ENCODE data around the gene DIS3L2.

DIS3L2 gene

DNA sequence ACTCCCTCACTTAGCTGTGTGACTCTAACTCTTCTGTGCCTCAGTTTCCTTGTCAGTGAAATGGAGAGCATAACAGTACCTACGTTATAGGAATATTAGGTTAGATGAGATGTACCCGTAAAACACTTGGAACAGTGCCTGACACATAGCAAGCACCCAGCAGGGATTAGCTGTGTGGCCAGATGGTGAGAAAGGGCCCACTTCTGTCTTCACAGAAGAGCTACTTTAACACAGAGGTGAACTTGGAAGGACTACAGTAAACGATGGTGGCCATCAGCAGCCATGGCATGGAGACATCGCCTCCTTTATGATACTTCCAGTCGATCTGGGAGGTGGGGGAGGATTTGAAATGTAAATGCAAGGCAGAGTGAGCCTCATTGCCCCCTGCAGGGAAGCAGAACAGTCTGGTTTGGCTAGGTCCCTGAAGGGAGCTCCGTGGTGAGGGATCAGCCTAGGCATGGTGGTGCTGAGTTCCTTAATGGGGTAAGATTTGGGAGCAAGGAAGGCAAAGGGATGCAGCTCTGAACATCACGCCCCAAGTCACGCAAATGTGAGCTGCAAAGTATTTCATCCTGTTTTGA, 315.3 kb downstream of the DIS3L2 start:
- Histone ChIP-seq H3K27me3 (no peaks in the 10 kb centered on the region), H3K9me3 (peaks cover 15% of the 10 kb centered on the region), H3K4me1 (peaks cover 13% of the 10 kb centered on the region), H3K27ac (no peak overlapping the region), H3K9ac (0 out of 2 replicates have a peak overlapping the region, but pooled peaks have one; percentile 21), H3K36me3 (peaks cover 76% of the 10 kb centered on the region), H3K4me2 (no peak overlapping the region), H3K4me3 (no peak overlapping the region), H4K20me1 (no peaks in the 10 kb centered on the region)
- TF ChIP-seq Cebpa-rat (IDR thresholded peaks at IDR 0.05): no peak

DNA sequence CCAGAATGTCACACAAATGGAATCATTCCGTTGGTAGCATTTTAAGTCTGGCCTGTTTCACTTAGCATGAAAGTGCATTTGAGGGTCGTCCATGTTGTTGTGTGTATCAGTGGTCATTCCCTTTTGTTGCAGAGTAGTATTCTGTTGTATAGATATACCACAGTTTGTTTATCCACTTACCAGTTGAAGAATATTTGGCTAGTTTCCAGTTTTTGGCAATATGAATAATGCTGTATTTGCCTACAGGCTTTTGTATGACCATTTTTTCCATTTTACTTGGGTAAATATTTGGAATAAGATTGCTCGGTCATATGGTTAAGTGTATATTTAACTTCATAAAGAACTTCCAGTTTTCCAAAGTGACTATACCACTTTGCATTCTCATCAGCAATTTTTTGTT, 317.0 kb downstream of the DIS3L2 start:
- Histone ChIP-seq H3K27me3 (no peaks in the 10 kb centered on the region), H3K4me1 (peaks cover 14% of the 10 kb centered on the region), H4K20me1 (no peaks in the 10 kb centered on the region), H3K9me3 (peaks cover 15% of the 10 kb centered on the region), H3K4me3 (no peak overlapping the region), H3K36me3 (peaks cover 69% of the 10 kb centered on the region), H3K27ac (no peak overlapping the region), H3K4me2 (no peak overlapping the region), H3K9ac (no peak overlapping the region)
- TF ChIP-seq Cebpa-rat (IDR thresholded peaks at IDR 0.05): no peak

- Histone ChIP-seq H3K27ac (no peak overlapping the region), H3K9me3 (peaks cover 15% of the 10 kb centered on the region), H3K9ac (no peak overlapping the region), H3K4me3 (no peak overlapping the region), H3K4me2 (no peak overlapping the region), H3K27me3 (no peaks in the 10 kb centered on the region), H3K36me3 (peaks cover 58% of the 10 kb centered on the region), H4K20me1 (no peaks in the 10 kb centered on the region; the same call in 1 of the 2 replicates), H3K4me1 (peaks cover 32% of the 10 kb centered on the region)
- TF ChIP-seq Cebpa-rat (IDR thresholded peaks at IDR 0.05): no peak
These were observed 318.8 kb downstream of the DIS3L2 start for GRCh38 chr2:232280341-232280740.

DNA sequence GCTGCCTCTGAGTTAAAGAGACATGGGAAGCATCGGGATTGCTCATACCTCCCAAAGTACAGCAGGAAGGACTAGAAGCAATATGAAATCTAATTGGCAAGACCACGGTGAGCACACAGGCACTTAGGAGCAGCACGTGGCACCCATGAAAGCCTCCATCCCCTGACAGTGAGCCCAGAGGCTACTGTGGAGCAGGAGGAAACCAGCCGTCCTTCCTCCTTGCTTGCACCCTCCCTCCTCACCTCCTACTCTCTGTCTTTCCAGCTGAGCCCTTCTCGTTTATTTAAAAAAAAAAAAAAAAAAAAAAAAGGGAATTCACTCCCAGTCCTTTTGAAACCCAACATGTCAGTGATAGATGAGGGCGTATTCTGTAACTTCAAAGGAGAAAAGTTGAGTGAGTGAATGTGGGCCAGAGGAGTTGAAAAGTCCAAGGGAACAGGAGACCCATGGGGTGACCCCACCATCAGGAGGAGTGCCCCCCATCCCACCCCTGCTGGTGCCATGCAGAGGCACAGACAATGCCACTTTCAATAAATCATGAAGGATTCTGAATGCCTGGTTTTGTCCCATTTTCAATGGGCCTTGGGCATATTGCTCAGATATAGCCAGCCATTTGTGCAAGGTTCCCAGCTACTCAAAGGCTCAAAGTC, 320.5 kb downstream of the DIS3L2 start:
- H4K20me1 ChIP-seq: no peaks in the 10 kb centered on the region; the same call in 1 of the 2 replicates
- no peak overlapping the region for H3K27ac ChIP-seq
- no peaks in the 10 kb centered on the region for H3K27me3 ChIP-seq
- no peak overlapping the region for H3K4me2 ChIP-seq
- H3K36me3 ChIP-seq: peaks cover 47% of the 10 kb centered on the region
- H3K9ac ChIP-seq: no peak overlapping the region
- H3K4me3 ChIP-seq: no peak overlapping the region
- no peak for TF ChIP-seq Cebpa-rat (IDR thresholded peaks at IDR 0.05)
- peaks cover 32% of the 10 kb centered on the region for H3K4me1 ChIP-seq
- peaks cover 15% of the 10 kb centered on the region for H3K9me3 ChIP-seq

GRCh38 chr2:232282508-232283055, 321.1 kb downstream of the DIS3L2 start:
- Histone ChIP-seq H3K9me3 (peaks cover 15% of the 10 kb centered on the region), H3K27me3 (no peaks in the 10 kb centered on the region), H3K27ac (no peak overlapping the region), H3K36me3 (peaks cover 44% of the 10 kb centered on the region), H3K4me3 (no peak overlapping the region), H3K9ac (no peak overlapping the region), H3K4me2 (no peak overlapping the region), H3K4me1 (peaks cover 29% of the 10 kb centered on the region), H4K20me1 (no peaks in the 10 kb centered on the region; the same call in 1 of the 2 replicates)
- no peak for TF ChIP-seq Cebpa-rat (IDR thresholded peaks at IDR 0.05)

GRCh38 chr2:232286001-232286868, 324.7 kb downstream of the DIS3L2 start:
- Histone ChIP-seq H3K36me3 (peaks cover 27% of the 10 kb centered on the region), H4K20me1 (no peaks in the 10 kb centered on the region; the same call in 1 of the 2 replicates), H3K27me3 (no peaks in the 10 kb centered on the region), H3K9ac (no peak overlapping the region), H3K4me1 (peaks cover 29% of the 10 kb centered on the region), H3K9me3 (no peaks in the 10 kb centered on the region), H3K4me3 (no peak overlapping the region), H3K4me2 (peak overlapping the region; percentile 31; the same call in 1 of the 2 replicates), H3K27ac (no peak overlapping the region)
- no peak for TF ChIP-seq Cebpa-rat (IDR thresholded peaks at IDR 0.05)

DNA sequence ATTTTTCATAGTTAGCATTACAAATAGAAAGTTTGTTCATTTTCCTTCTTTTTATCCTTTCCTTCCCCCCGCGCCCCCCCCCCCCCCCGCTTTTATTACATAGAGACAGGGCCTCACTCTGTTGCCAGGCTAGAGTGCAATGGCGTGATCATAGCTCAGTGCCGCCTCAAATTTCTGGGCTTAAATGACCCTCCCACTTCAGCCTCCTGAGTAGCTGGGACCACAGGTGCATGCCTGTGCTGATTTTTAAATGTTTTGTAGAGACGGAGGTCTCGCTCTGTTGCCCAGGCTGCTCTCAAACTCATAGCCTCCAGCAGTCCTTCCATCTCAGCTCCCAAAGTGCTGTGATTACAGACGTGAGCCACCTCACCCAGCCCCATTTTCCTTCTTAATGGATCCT, 325.8 kb downstream of the DIS3L2 start:
- TF ChIP-seq Cebpa-rat (IDR thresholded peaks at IDR 0.05): no peak
- Histone ChIP-seq H4K20me1 (no peaks in the 10 kb centered on the region; the same call in 1 of the 2 replicates), H3K27ac (no peak overlapping the region)

GRCh38 chr2:232288489-232289030, 327.0 kb downstream of the DIS3L2 start:
- Histone ChIP-seq H3K4me1 (peaks cover 48% of the 10 kb centered on the region), H3K27ac (no peak overlapping the region), H3K4me3 (no peak overlapping the region), H4K20me1 (no peaks in the 10 kb centered on the region; the same call in 1 of the 2 replicates), H3K9ac (no peak overlapping the region), H3K36me3 (peaks cover 29% of the 10 kb centered on the region), H3K9me3 (no peaks in the 10 kb centered on the region), H3K4me2 (no peak overlapping the region), H3K27me3 (no peaks in the 10 kb centered on the region)
- no peak for TF ChIP-seq Cebpa-rat (IDR thresholded peaks at IDR 0.05)

More for the DNA sequence above, 325.8 kb downstream of the DIS3L2 start:
- H3K4me3 ChIP-seq: no peak overlapping the region
- H3K36me3 ChIP-seq: peaks cover 28% of the 10 kb centered on the region
- no peaks in the 10 kb centered on the region for H3K27me3 ChIP-seq
- H3K4me1 ChIP-seq: peaks cover 37% of the 10 kb centered on the region
- H3K9me3 ChIP-seq: no peaks in the 10 kb centered on the region
- H3K4me2 ChIP-seq: no peak overlapping the region
- H3K9ac ChIP-seq: no peak overlapping the region

DNA sequence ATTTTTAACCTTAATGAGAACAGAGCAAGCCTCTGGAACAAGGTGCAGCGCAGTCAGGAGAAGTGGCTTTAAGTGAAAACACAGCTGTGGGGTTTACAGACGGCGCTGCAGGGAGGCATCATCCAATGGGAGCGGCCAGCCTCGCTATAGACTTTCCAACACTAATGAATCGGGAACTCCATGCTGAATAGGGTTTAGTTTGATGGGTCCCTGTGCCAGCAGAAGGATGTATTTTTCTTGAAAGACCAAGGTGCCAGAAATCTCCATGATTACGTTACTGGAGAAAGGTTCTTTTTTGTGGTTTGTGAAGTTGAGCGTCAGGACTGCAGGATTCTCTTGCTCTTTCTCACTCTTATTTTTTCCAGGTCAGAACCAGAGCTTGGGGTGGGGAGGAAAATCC, 329.2 kb downstream of the DIS3L2 start:
- no peak for TF ChIP-seq Cebpa-rat (IDR thresholded peaks at IDR 0.05)
- Histone ChIP-seq H3K9ac (no peak overlapping the region), H3K27ac (no peak overlapping the region), H3K4me1 (peaks cover 33% of the 10 kb centered on the region), H3K4me2 (no peak overlapping the region), H3K4me3 (no peak overlapping the region), H3K9me3 (no peaks in the 10 kb centered on the region), H3K36me3 (peaks cover 32% of the 10 kb centered on the region; the same call in 1 of the 2 replicates), H3K27me3 (no peaks in the 10 kb centered on the region), H4K20me1 (no peaks in the 10 kb centered on the region)

Data from BLaER1 (cell line).